PFSK-1 (cell line): ENCODE data around the gene HPS5.

ENCODE experiments used
- FOXP2 ChIP-seq: optimal IDR thresholded peaks from 2 replicates; pipeline ENCODE3; 2011; ENCODE audit warnings: borderline replicate concordance, control low read depth, inconsistent platforms; ENCODE audit not compliant: insufficient read depth; ENCODE audit errors: extremely low read length, extremely low read depth
- POLR2AphosphoS5 ChIP-seq: IDR thresholded peaks from 2 replicates; pipeline ENCODE4 v1.6.1; 2012; ENCODE audit warnings: low read depth, mild to moderate bottlenecking, control low read depth, low read length, moderate library complexity
- SIN3A ChIP-seq: IDR thresholded peaks from 2 replicates; pipeline ENCODE4 v1.6.1; 2012; ENCODE audit warnings: mild to moderate bottlenecking, low read length, moderate library complexity, borderline replicate concordance; ENCODE audit not compliant: insufficient read depth
- TAF1 ChIP-seq: IDR thresholded peaks from 2 replicates; pipeline ENCODE4 v1.6.1; 2012; ENCODE audit warnings: low read length, control low read depth, borderline replicate concordance; ENCODE audit not compliant: insufficient read depth
- TF ChIP-seq, protein P1 (sequence below), 2 experiments: IDR thresholded peaks; 2 replicates each; pipeline versions ENCODE4 v1.6.1 to v1.8.0; 2011 to 2012; ENCODE audit warnings: low read depth in 2 of 2, low read length in 2 of 2, control low read depth in 1 of 2, inconsistent platforms in 1 of 2, mild to moderate bottlenecking in 1 of 2, moderate library complexity in 1 of 2; ENCODE audit not compliant: insufficient read depth in 1 of 2

The HPS5 gene

DNA sequence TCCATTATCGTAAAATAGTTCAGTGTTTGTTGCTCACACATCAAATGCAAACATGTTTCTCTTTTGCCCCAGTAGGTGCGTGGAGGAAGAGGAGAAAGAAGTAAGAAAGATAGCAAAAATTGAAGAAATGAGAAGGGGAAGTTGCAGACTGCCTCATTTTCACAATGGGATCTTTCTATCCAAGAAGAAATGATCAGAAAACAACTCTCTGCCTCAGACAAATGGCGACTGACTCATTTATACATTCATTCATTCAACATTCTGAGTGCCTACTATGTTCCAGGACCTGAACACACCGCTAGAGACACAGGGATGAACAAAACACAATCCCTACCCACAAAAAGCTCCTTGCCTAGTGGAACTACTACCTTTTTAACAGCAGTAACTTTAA, 367 bp downstream of the HPS5 start:
- TF ChIP-seq FOXP2 (no peak), TAF1 (no peak), SIN3A (no peak), POLR2AphosphoS5 (no peak)
- TF ChIP-seq, protein P1, sequence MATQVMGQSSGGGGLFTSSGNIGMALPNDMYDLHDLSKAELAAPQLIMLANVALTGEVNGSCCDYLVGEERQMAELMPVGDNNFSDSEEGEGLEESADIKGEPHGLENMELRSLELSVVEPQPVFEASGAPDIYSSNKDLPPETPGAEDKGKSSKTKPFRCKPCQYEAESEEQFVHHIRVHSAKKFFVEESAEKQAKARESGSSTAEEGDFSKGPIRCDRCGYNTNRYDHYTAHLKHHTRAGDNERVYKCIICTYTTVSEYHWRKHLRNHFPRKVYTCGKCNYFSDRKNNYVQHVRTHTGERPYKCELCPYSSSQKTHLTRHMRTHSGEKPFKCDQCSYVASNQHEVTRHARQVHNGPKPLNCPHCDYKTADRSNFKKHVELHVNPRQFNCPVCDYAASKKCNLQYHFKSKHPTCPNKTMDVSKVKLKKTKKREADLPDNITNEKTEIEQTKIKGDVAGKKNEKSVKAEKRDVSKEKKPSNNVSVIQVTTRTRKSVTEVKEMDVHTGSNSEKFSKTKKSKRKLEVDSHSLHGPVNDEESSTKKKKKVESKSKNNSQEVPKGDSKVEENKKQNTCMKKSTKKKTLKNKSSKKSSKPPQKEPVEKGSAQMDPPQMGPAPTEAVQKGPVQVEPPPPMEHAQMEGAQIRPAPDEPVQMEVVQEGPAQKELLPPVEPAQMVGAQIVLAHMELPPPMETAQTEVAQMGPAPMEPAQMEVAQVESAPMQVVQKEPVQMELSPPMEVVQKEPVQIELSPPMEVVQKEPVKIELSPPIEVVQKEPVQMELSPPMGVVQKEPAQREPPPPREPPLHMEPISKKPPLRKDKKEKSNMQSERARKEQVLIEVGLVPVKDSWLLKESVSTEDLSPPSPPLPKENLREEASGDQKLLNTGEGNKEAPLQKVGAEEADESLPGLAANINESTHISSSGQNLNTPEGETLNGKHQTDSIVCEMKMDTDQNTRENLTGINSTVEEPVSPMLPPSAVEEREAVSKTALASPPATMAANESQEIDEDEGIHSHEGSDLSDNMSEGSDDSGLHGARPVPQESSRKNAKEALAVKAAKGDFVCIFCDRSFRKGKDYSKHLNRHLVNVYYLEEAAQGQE (IDR thresholded peaks at IDR 0.05; ENCODE audit: insufficient read depth in 1 of 2, low read depth in 2 of 2, low read length in 2 of 2) = no peak

DNA sequence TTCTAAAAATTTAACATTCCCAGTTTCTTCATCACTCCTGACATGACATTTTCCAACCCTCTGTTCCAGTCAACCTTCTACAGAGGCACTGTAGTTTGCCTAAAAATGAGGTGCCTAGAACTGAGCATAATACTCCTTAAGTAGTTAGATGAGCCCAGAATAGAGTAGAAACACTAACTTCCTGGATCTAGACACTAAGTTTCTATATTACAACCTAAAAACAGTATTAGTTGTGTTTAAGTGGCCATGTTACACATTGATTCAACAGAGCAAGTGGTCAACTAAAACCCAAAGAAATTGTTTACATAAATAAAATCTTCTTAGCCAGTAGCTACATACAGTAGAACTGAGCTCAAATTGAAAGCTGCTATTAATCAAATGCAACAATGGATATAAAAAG, 1.3 kb downstream of the HPS5 start:
- TF ChIP-seq POLR2AphosphoS5 (no peak), TAF1 (no peak), FOXP2 (no peak), SIN3A (no peak)
- TF ChIP-seq, protein P1 (IDR thresholded peaks at IDR 0.05; ENCODE audit: insufficient read depth in 1 of 2, low read depth in 2 of 2, low read length in 2 of 2) = no peak

DNA sequence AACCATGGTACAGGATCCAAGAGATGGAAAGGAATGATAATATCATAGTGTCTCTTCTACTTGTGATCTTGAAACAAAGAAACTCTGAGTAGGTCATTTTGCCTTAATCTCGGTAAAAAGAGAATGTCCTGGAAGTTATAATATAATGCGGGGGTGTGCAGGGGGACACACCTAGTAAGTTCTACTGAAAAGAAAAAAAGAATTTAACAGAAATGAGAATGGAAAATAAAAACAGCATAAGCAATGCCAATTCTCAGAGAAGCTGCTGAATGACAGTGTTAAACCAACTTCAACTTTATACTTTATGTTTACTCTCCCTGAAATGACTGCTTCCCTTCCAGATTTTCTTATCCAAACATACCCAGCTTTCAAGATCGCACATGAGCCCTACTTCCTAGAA, 2.0 kb downstream of the HPS5 start:
- TF ChIP-seq SIN3A (no peak), TAF1 (no peak), FOXP2 (no peak), POLR2AphosphoS5 (no peak)
- TF ChIP-seq, protein P1 (IDR thresholded peaks at IDR 0.05; ENCODE audit: insufficient read depth in 1 of 2, low read depth in 2 of 2, low read length in 2 of 2) = no peak

DNA sequence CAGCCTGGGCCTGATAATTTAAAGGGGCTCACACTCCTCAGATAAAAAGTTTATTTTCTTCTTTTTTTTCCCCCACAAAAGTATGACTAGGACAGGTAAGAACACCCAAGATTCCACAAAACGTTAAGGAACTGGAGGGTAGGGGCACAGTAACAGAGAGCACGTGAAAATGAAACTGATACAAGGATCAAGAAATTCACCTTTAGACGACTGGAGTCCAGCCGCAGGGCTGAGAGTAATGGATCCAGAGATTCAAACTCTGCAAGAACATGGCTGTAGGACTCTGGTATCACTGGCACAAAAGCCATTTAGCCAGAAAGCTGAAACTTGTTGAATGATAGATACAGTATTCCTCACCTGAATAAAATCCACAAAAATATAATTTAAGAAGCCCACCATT, 4.4 kb downstream of the HPS5 start:
- TF ChIP-seq, protein P1 (IDR thresholded peaks at IDR 0.05; ENCODE audit: insufficient read depth in 1 of 2, low read depth in 2 of 2, low read length in 2 of 2) = no peak
- no peak for TF ChIP-seq FOXP2
- TF ChIP-seq POLR2AphosphoS5 = no peak
- TF ChIP-seq SIN3A = no peak
- TF ChIP-seq TAF1 = no peak

DNA sequence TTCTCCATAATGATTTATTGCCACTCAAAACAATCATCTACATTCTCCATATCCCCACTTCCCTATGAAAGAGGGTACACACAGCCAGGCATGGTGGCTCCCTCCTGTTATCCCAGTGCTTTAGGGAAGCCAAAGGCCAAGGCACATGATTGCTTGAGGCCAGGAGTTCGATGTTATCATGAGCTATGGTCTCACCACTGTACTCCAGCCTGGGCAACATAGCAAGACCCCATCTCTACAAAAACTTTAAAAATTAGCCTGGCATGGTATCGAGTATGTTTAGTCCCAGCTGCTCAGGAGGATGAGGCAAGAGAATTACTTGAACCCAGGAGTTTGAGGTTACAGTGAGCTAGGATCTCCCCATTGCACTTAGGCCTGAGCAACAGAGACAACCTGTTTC, 6.0 kb downstream of the HPS5 start:
- TF ChIP-seq FOXP2 (no peak), POLR2AphosphoS5 (no peak), SIN3A (no peak), TAF1 (no peak)
- TF ChIP-seq, protein P1 (IDR thresholded peaks at IDR 0.05; ENCODE audit: insufficient read depth in 1 of 2, low read depth in 2 of 2, low read length in 2 of 2) = no peak
